Dedifferentiated amniotic fluid mesenchymal stem cell (primary cell): ENCODE data around the gene RAB3C.

Experiments
- DNase-seq: peaks from one replicate; pipeline ENCODE4 v3.0.0-alpha.2; 2016; ENCODE audit errors: extremely low spot score

Gene RAB3C

GRCh38 chr5:58731641-58732040 lies 148.8 kb downstream of the RAB3C start:
- DNase-seq: no peak

GRCh38 chr5:58735637-58736036 lies 152.8 kb downstream of the RAB3C start:
- DNase-seq: no peak

GRCh38 chr5:58736214-58736613 lies 153.3 kb downstream of the RAB3C start:
- no peak for DNase-seq

- no peak for DNase-seq
Observed at GRCh38 chr5:58737671-58738070, 154.8 kb downstream of the RAB3C start.

GRCh38 chr5:58738336-58738735 lies 155.5 kb downstream of the RAB3C start:
- DNase-seq: no peak

GRCh38 chr5:58739051-58739450 lies 156.2 kb downstream of the RAB3C start:
- DNase-seq: no peak

- DNase-seq: no peak
Observed at GRCh38 chr5:58740956-58741355, 158.1 kb downstream of the RAB3C start.

GRCh38 chr5:58745350-58745749 lies 162.5 kb downstream of the RAB3C start:
- DNase-seq: no peak

- no peak for DNase-seq
Observed at GRCh38 chr5:58746321-58746720, 163.4 kb downstream of the RAB3C start.

- no peak for DNase-seq
Observed at GRCh38 chr5:58750036-58750435, 167.2 kb downstream of the RAB3C start.

- DNase-seq: no peak
Observed at GRCh38 chr5:58751222-58751837, 168.5 kb downstream of the RAB3C start.

GRCh38 chr5:58752104-58752503 lies 169.2 kb downstream of the RAB3C start:
- DNase-seq: no peak

GRCh38 chr5:58753446-58753845 lies 170.6 kb downstream of the RAB3C start:
- no peak for DNase-seq

GRCh38 chr5:58754250-58754649 lies 171.4 kb downstream of the RAB3C start:
- DNase-seq: no peak

- DNase-seq: no peak
Observed at GRCh38 chr5:58755397-58755796, 172.5 kb downstream of the RAB3C start.

GRCh38 chr5:58759745-58760144 lies 176.9 kb downstream of the RAB3C start:
- DNase-seq: no peak

- DNase-seq: no peak
Observed at GRCh38 chr5:58760222-58760621, 177.3 kb downstream of the RAB3C start.

GRCh38 chr5:58761407-58761806 lies 178.5 kb downstream of the RAB3C start:
- DNase-seq: no peak

GRCh38 chr5:58763390-58763789 lies 180.5 kb downstream of the RAB3C start:
- DNase-seq: no peak

- no peak for DNase-seq
Observed at GRCh38 chr5:58764199-58764598, 181.3 kb downstream of the RAB3C start.

- DNase-seq: no peak
Observed at GRCh38 chr5:58765058-58765457, 182.2 kb downstream of the RAB3C start.

GRCh38 chr5:58767104-58767503 lies 184.2 kb downstream of the RAB3C start:
- DNase-seq: no peak

GRCh38 chr5:58770136-58770535 lies 187.3 kb downstream of the RAB3C start:
- no peak for DNase-seq

- no peak for DNase-seq
Observed at GRCh38 chr5:58771796-58772195, 188.9 kb downstream of the RAB3C start.
